GM12892 (cell line): ENCODE results near the gene ODAD3.

Source experiments
- POLR2A ChIP-seq: IDR thresholded peaks from 2 replicates; pipeline ENCODE4 v1.6.1; 2011; ENCODE audit warnings: low read depth, low read length, control low read depth
- POLR2AphosphoS5 ChIP-seq: IDR thresholded peaks from 2 replicates; pipeline ENCODE4 v1.6.1; 2011; ENCODE audit warnings: low read depth, low read length, control low read depth
- TAF1 ChIP-seq: IDR thresholded peaks from 2 replicates; pipeline ENCODE4 v1.6.1; 2011; ENCODE audit warnings: low read depth, mild to moderate bottlenecking, control low read depth, low read length, borderline replicate concordance

DNA sequence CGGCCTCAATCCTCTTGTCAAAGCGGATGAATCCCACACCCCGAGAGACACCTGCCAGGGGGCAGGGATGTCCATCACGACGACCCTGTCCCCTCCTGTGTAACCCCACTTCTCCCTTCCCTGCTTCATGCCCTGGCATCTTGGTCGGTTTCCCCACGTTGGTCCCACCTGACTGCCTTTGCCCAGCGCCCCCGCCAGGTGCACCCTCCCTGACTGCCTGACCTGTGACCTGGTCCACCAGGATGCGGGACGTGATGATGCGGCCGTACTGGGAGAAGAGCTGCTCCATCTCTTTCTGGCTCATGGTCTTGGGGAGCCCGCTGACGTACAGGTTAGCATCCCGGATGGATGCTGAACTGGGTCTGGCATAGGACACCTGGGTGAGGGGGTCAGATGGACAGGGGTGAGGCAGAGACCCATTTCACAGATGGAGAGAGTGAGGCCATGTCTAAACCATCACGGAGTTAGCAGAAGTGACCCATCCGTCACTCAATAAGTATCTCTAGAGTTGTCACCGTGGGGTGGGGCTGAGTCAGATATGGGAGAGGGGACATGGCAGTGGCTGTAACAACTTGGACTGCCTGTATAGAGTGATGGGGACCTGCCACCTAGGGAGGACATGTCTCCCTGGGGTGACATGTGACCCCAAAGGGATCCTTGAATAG is 23.4 kb upstream of the ODAD3 start:
- TF ChIP-seq POLR2AphosphoS5: no peak
- no peak for TF ChIP-seq TAF1
- no peak for TF ChIP-seq POLR2A
